Skeletal muscle tissue (tissue), 4 donors: ENCODE results near the gene FOXC2. TPM values are rescaled to one million over a fixed set of nuclear protein-coding genes. Genes with fewer than 3 reads are reported as not detected.

Experiments used
- H3K27ac ChIP-seq: one replicate; pipeline ENCODE4 v1.7.0; 2013; ENCODE audit warnings: mild to moderate bottlenecking, low read depth, low read length, inconsistent platforms
- H3K27me3 ChIP-seq, 3 donors: one replicate each; pipeline ENCODE4 v1.7.0; 2013; ENCODE audit warnings: low read length in 3 of 3; ENCODE audit not compliant: control insufficient read depth in 3 of 3, insufficient read depth in 3 of 3
- H3K36me3 ChIP-seq, 3 donors: one replicate each; pipeline ENCODE4 v1.7.0; 2013; ENCODE audit warnings: low read length in 3 of 3; ENCODE audit not compliant: control insufficient read depth in 3 of 3, insufficient read depth in 3 of 3
- H3K4me1 ChIP-seq, 3 donors: one replicate each; pipeline ENCODE4 v1.7.0; 2013; ENCODE audit warnings: low read length in 3 of 3, mild to moderate bottlenecking in 3 of 3; ENCODE audit not compliant: control insufficient read depth in 3 of 3, insufficient read depth in 3 of 3
- H3K4me3 ChIP-seq, 3 donors: one replicate each; pipeline ENCODE4 v1.7.0; 2013; ENCODE audit warnings: low read length in 3 of 3
- H3K9ac ChIP-seq, 3 donors: one replicate each; pipeline ENCODE4 v1.7.0; 2013; ENCODE audit warnings: low read length in 3 of 3, mild to moderate bottlenecking in 3 of 3, moderate library complexity in 2 of 3, low read depth in 1 of 3
- H3K9me3 ChIP-seq, 3 donors: one replicate each; pipeline ENCODE4 v1.7.0; 2013; ENCODE audit warnings: low read length in 3 of 3; ENCODE audit not compliant: control insufficient read depth in 3 of 3
- total RNA-seq: library from RNA; depleted of rRNA; stranded (reverse); fragments of >200 nt; gene quantifications from one replicate; pipeline ENCODE4 v1.2.3, GENCODE V29; 2014
- donor health status: Osteomylitis.

FOXC2 gene
- total RNA-seq, 1 donor from 2014 or later, result under 0.01 TPM

- Histone ChIP-seq H3K9ac (no peak overlapping the region), H3K27me3 (peaks cover 54 to 78% (median 63%) of the 10 kb centered on the region in 3 donors), H3K9me3 (no peaks in the 10 kb centered on the region), H3K4me3 (no peak overlapping the region), H3K4me1 (peaks cover 4 to 10% (median 9%) of the 10 kb centered on the region in 3 donors), H3K27ac (no peak overlapping the region), H3K36me3 (no peaks in the 10 kb centered on the region)
Observed at GRCh38 chr16:86565181-86565631, 1.4 kb upstream of the FOXC2 start.

GRCh38 chr16:86565644-86566511, 751 bp upstream of the FOXC2 start:
- H3K36me3 ChIP-seq, result no peaks in the 10 kb centered on the region
- H3K9ac ChIP-seq, result no peak overlapping the region
- H3K27me3 ChIP-seq, result peaks cover 61 to 82% (median 69%) of the 10 kb centered on the region in 3 donors
- H3K4me1 ChIP-seq, result peaks cover 4 to 10% (median 9%) of the 10 kb centered on the region in 3 donors
- H3K9me3 ChIP-seq, result no peaks in the 10 kb centered on the region
- no peak overlapping the region for H3K4me3 ChIP-seq
- H3K27ac ChIP-seq, result no peak overlapping the region

- H3K4me1 ChIP-seq, result peaks cover 8 to 10% (median 9%) of the 10 kb centered on the region in 3 donors
- peaks cover 67 to 88% (median 73%) of the 10 kb centered on the region in 3 donors for H3K27me3 ChIP-seq
- no peaks in the 10 kb centered on the region for H3K9me3 ChIP-seq
- peak overlapping the region in 2 of 3 donors; percentile 43 to 45 for H3K4me3 ChIP-seq
- peak overlapping the region in 1 of 3 donors; percentile 25 for H3K9ac ChIP-seq
- H3K36me3 ChIP-seq, result no peaks in the 10 kb centered on the region
- peak overlapping the region; percentile 30 for H3K27ac ChIP-seq
Observed at GRCh38 chr16:86566966-86567700, 504 bp downstream of the FOXC2 start.

- Histone ChIP-seq H3K4me3 (peak overlapping the region in 1 of 3 donors; percentile 43), H3K27ac (peak overlapping the region; percentile 30), H3K9ac (peak overlapping the region in 2 of 3 donors; percentile 45 to 57), H3K36me3 (no peaks in the 10 kb centered on the region), H3K9me3 (no peaks in the 10 kb centered on the region), H3K4me1 (peaks cover 8 to 10% (median 9%) of the 10 kb centered on the region in 3 donors), H3K27me3 (peaks cover 74 to 91% (median 79%) of the 10 kb centered on the region in 3 donors)
Observed at GRCh38 chr16:86567701-86568581, 1.3 kb downstream of the FOXC2 start.

GRCh38 chr16:86568677-86569623, 2.3 kb downstream of the FOXC2 start:
- Histone ChIP-seq H3K4me3 (peak overlapping the region in 2 of 3 donors; percentile 49), H3K4me1 (peaks cover 3 to 9% (median 7%) of the 10 kb centered on the region in 3 donors), H3K9me3 (no peaks in the 10 kb centered on the region), H3K36me3 (no peaks in the 10 kb centered on the region), H3K27me3 (peaks cover 78 to 92% (median 88%) of the 10 kb centered on the region in 3 donors), H3K27ac (no peak overlapping the region), H3K9ac (peak overlapping the region in 2 of 3 donors; percentile 45 to 57)

- Histone ChIP-seq H3K4me3 (no peak overlapping the region), H3K27ac (no peak overlapping the region)
Observed at GRCh38 chr16:86569701-86570447, 3.2 kb downstream of the FOXC2 start.

GRCh38 chr16:86570558-86571529, 4.2 kb downstream of the FOXC2 start:
- Histone ChIP-seq H3K4me3 (peak overlapping the region in 1 of 3 donors; percentile 22), H3K9ac (peak overlapping the region in 1 of 3 donors; percentile 50), H3K27ac (no peak overlapping the region), H3K27me3 (peaks cover 78 to 92% (median 86%) of the 10 kb centered on the region in 3 donors), H3K4me1 (peaks cover 0 to 11% (median 10%) of the 10 kb centered on the region in 3 donors), H3K36me3 (no peaks in the 10 kb centered on the region), H3K9me3 (no peaks in the 10 kb centered on the region)

More at GRCh38 chr16:86569701-86570447, 3.2 kb downstream of the FOXC2 start:
- H3K36me3 ChIP-seq, result no peaks in the 10 kb centered on the region
- H3K9me3 ChIP-seq, result no peaks in the 10 kb centered on the region
- H3K27me3 ChIP-seq, result peaks cover 78 to 92% (median 88%) of the 10 kb centered on the region in 3 donors
- H3K4me1 ChIP-seq, result peaks cover 3 to 6% (median 4%) of the 10 kb centered on the region in 3 donors
- no peak overlapping the region for H3K9ac ChIP-seq
